ENCODE measurements around the gene PHF2.

DNA sequence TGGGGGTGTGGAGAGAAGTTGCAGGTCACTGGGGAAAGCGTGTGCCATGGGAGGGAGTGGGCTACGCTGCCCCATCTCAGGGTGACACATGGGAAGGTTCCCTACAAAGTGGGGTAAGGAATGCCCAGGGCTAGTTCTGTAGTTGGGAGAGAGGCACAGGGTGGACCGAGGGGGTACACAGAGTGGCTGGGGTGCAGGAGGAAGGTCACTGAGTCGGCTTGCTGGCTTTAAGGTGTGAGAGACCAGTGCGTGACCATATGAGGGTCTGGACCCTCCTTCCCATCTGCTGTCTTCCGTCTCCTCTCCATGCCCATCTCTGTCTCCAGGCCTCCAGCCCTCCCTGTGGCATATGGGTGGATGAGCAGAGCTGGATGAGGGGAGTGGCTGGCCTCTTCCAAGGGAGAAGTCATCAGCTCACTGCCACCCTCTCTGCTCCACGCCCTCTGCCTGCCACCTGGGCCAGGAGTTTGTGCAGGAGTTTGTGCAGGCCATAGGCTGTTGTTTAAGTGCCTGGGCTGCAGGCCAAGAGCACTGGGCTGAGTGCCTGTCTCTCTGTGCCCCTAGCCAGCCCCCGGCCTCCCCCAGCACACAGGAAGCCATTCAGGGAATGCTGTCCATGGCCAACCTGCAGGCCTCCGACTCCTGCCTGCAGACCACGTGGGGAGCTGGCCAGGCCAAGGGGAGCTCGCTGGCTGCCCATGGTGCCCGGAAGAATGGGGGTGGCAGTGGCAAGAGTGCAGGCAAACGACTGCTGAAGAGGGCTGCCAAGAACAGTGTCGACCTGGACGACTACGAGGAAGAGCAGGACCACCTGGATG is 96.8 kb downstream of the PHF2 start:
- TF ChIP-seq EP300 (IDR thresholded peaks at IDR 0.05) = no peak
- TF ChIP-seq CTCF (IDR thresholded peaks at IDR 0.05) = no peak
- TF ChIP-seq POLR2A (IDR thresholded peaks at IDR 0.05) = no peak

All from suprapubic skin (tissue), 3 donors.